NCI-H460 (cell line): ENCODE results near the gene LGALS8. TPM values are rescaled to one million over a fixed set of nuclear protein-coding genes. Genes with fewer than 3 reads are reported as not detected.

Experiments
- DNase-seq: peaks from one replicate; pipeline ENCODE4 v3.0.0-alpha.2; 2016; ENCODE audit warnings: low read depth; ENCODE audit errors: extremely low read depth
- total RNA-seq: library from RNA; depleted of rRNA; stranded (reverse); fragments of >200 nt; shearing (Covaris generic); gene quantifications from 2 replicates; pipeline ENCODE4 v1.2.3, GENCODE V29; 2014

LGALS8 gene
- total RNA-seq, 1 experiment from 2014 or later: 226 TPM

- DNase-seq: no peak
These were observed 15.2 kb upstream of the LGALS8 start for GRCh38 chr1:236508593-236509027.

DNA sequence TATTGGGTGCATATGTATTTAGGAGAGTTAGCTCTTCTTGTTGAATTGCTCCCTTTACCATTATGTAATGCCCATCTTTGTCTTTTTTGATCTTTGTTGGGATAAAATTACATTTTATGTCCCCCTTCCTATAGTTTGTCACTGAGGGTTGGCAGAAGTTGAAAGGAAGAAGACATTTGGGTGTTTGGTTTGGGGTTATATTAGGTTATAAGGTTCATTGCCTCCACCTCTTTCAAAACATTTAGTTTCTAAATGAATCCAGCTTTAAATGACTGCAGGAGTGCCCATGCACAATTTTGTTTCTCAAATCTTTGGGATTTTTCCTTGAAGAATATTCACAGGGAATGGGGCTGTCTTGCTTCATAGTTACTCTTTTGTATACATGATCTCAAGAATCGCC lies 14.6 kb upstream of the LGALS8 start:
- no peak for DNase-seq

- DNase-seq: no peak
These were observed 14.0 kb upstream of the LGALS8 start for GRCh38 chr1:236509647-236510401.

- no peak for DNase-seq
These were observed 11.9 kb upstream of the LGALS8 start for GRCh38 chr1:236511735-236512418.

GRCh38 chr1:236514703-236515442 lies 8.9 kb upstream of the LGALS8 start:
- no peak for DNase-seq

GRCh38 chr1:236515443-236515958 lies 8.3 kb upstream of the LGALS8 start:
- DNase-seq: no peak

DNA sequence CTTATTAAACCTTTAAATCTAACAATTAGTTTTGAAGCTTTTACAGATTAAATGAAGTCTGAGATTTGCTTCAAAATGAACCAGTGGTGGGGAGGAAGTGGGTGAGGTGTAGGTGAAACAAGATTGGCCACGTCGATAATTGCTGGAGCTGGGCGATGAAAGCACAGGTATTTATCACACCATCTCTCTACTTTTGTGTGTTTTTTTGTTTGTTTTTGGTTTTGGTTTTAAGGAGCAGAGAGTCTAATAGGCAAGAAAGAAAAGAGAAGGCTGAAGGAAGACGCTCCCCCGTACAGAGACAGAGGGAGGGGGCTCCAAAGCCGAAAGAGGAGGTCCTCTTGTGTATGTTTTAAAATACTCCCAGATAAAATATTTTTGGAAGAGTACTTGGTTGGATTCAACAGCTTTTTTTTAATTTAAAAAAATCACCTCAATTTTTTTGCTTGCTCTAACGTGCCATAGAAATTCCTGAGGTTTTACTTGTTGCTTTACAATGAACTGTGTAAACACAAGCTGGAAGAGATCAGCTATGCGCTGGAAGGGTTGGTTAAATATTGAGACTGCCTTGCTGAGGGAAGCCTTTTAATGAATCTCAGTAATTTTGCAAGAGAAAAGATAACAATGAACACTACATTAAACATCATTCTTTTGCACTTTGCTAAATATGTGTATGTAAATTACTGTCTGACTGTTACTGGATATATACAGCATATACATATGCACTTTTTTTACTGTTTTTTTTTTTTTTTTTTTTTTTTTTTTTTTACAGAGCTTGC lies 6.7 kb upstream of the LGALS8 start:
- DNase-seq: no peak

GRCh38 chr1:236518322-236518721 lies 5.5 kb upstream of the LGALS8 start:
- no peak for DNase-seq

- no peak for DNase-seq
These were observed 3.3 kb upstream of the LGALS8 start for GRCh38 chr1:236520445-236521005.

GRCh38 chr1:236522937-236523703 lies 662 bp upstream of the LGALS8 start:
- no peak for DNase-seq

DNA sequence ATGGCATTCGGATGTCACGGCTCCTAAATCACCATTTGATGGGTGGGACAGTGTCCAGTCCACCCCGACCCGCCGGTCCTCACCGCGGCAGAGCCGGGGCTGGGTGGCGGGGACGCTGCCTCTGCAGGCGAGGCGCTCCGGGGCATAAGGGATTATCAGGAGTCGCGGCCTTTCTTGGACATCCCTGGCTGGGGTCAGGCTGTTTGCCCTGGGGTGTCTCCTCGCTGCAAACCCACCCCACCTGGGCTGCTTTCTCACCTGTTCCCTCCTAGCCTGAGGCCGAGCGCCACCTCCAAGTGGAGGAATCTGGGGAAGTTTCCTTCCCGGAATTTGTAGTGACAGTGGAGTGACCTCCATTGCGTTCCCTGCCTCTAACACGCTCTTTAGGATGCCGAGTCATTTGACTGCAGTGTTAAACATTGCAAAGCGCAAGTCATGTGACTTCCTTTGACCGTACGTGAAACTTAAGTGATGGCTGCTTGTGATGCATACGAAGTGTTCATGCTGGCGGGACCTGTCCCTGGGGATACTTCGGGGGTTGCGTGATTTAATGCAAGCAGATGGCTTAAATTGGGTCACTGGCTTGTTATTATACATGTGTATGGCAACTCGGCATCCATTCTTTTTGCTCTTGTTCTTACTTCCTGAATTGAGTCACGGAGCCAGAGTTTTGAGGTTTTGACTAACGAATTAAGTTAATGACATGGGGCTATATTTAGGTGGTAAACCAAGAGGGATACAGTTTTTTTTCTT lies 536 bp downstream of the LGALS8 start:
- DNase-seq: peak; percentile 92

GRCh38 chr1:236524895-236525184 lies 1.1 kb downstream of the LGALS8 start:
- DNase-seq: no peak

GRCh38 chr1:236526079-236526478 lies 2.3 kb downstream of the LGALS8 start:
- no peak for DNase-seq

DNA sequence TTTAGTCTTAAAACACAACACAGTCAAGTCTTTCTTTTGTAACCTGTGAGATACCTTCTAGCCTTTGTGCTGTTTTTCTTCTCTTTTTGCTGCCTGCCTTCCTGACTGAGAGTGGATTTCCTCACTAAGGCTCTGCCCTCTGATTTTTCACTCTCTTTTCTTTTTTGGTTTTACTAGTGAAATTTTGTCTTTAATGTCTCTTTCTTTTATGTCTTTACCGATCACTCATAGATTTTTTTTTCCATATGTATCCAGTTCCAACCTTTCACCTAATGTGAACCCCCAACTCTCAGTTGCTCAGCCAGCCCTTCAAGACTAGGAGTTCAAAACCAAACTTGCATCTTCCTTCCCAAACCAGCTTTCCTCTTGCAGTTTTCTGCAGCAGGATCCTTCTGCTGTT lies 6.5 kb downstream of the LGALS8 start:
- DNase-seq: no peak

DNA sequence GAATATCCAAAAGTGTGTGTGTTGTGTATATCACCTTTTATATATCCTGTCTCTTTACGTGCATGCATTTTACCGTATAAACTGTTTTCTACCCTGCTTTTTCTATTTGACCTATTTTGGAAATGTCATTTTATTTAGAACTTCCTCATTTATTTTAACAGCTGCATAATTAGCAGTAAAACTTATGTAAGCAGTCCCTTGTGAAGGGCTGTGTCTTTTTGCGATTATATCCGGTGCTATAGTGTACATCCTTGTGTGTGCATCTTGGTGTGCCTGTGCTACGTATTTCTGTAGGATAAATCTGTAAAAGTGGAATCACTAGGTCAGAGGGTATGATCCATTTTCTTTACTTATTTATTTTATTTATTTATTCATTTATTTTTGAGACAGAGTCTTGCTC lies 7.2 kb downstream of the LGALS8 start:
- DNase-seq: no peak

DNA sequence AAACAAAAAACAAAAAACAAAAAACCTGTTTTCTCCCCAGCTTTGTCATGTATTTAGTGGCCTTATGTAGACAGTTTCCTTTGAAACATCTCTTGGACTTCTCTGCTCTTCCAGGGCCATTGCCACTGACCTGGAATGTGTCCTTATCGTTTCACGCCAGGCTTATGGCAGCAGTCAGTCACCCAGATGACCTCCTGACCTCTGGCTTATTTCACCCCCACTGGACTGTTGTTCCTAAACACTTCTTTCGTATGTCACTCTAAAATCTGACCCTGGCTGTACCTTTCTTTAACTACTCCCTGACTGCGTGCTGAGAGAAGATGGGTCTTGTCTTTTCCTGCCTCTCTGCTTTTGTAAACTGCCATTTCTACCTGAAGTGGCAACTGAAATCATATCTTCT lies 9.1 kb downstream of the LGALS8 start:
- DNase-seq: no peak

- no peak for DNase-seq
These were observed 10.4 kb downstream of the LGALS8 start for GRCh38 chr1:236534151-236534651.

- DNase-seq: no peak
These were observed 11.4 kb downstream of the LGALS8 start for GRCh38 chr1:236535190-236535589.

DNA sequence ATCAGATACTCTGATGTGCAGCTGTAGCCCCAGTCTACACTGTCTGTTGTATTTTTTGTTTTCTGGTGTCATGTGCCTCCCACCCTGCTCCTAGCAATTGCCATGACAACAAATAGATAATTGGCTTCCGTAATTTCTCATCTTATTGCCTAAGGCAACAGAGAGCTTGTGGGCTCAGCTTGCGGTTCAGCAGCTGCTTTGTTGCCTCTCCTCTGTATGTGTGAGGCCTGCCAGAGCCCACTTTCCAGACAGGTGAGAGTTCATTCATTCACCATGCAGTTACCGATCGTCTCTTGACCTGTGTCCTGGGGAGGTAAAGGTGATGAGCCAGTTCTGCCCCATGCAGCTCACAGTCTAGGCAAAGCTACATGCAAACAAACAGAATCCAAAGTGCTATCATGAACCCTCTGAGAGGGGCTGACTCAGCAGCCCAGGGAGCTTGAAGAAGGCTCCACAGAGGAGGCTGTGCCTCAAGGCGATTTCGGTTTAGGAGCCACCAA lies 11.9 kb downstream of the LGALS8 start:
- no peak for DNase-seq
